ENCODE results near the gene RALGAPB. TPM values are rescaled to one million over a fixed set of nuclear protein-coding genes. Genes with fewer than 3 reads are reported as not detected.
A peak's percentile ranks its signal among the peaks of the same experiment; 100 is the strongest.

RALGAPB gene
- total and polyA plus RNA-seq, 7 experiments from 2014 or later: 10.8 to 50.4 (median 40.9) TPM

GRCh38 chr20:38445901-38446425, 26.7 kb upstream of the RALGAPB start:
- H3K36me3 ChIP-seq (ENCODE audit: control insufficient read depth in 2 of 3, insufficient read depth in 3 of 3, low read length in 3 of 3): peaks cover 0 to 19% (median 0%) of the 10 kb centered on the region in 3 experiments
- CTCF ChIA-PET: interaction anchor here (0.6 to 5.5 kb wide), 6 partner anchors 8 to 88 kb away, joined by 3 to 74 read pairs (median 10); partner anchors contain the start of genes RALGAPB and SNHG17
- peaks cover 0 to 2% (median 0%) of the 10 kb centered on the region in 11 donors for H3K9me3 Mint-ChIP-seq
- POLR2A ChIA-PET: interaction anchor here (0.6 to 3.8 kb wide), 8 partner anchors 8 to 61 kb away, joined by 3 to 109 read pairs (median 7); partner anchors contain the start of genes RALGAPB and SNHG17
- intact Hi-C loops (cut with micrococcal nuclease): loop anchor here (1.0 to 5.0 kb wide), 3 partner anchors 11 to 414 kb away; partner anchors contain the start of genes RALGAPB (in 2 of the 2), SNHG17 (in 2 of the 2), RPRD1B (in 1 of the 2) and TTI1 (in 1 of the 2)
- no peak for DNase-seq
- H3K4me3 ChIP-seq (ENCODE audit: low read length): peak overlapping the region; percentile 94
- no peaks in the 10 kb centered on the region for H3K9me3 ChIP-seq (ENCODE audit: control insufficient read depth in 2 of 3, low read length in 3 of 3)
- peaks cover 10 to 11% of the 10 kb centered on the region in 2 donors for H3K4me1 ChIP-seq (ENCODE audit: control insufficient read depth in 2 of 2, insufficient read depth in 2 of 2, low read length in 2 of 2)
- peaks cover 0 to 12% (median 0%) of the 10 kb centered on the region in 5 donors for H3K27me3 Mint-ChIP-seq
- peaks cover 7 to 33% (median 24%) of the 10 kb centered on the region in 7 donors for H3K4me1 Mint-ChIP-seq
- H3K27ac ChIP-seq (ENCODE audit: low read depth, low read length): peak overlapping the region; percentile 81
- no peaks in the 10 kb centered on the region for H3K27me3 ChIP-seq (ENCODE audit: control insufficient read depth in 2 of 2, insufficient read depth in 2 of 2, low read length in 2 of 2)
- H3K27ac Mint-ChIP-seq: peak overlapping the region; percentile 83 to 96 (median 90)
- peaks cover 7 to 18% (median 9%) of the 10 kb centered on the region in 5 donors for H3K36me3 Mint-ChIP-seq
- ATAC-seq: no peak
- peak overlapping the region; percentile 82 to 94 (median 86) for H3K4me3 Mint-ChIP-seq

- intact Hi-C loops (cut with micrococcal nuclease): loop anchor here (1.0 to 5.0 kb wide), 3 partner anchors 11 to 414 kb away; partner anchors contain the start of genes RALGAPB (in 2 of the 2), SNHG17 (in 2 of the 2), RPRD1B (in 1 of the 2) and TTI1 (in 1 of the 2)
- ChIA-PET CTCF (interaction anchor here (0.6 to 5.5 kb wide), 6 partner anchors 9 to 88 kb away, joined by 3 to 74 read pairs (median 10); partner anchors contain the start of genes RALGAPB and SNHG17), POLR2A (interaction anchor here (0.6 to 3.8 kb wide), 8 partner anchors 9 to 61 kb away, joined by 3 to 109 read pairs (median 7); partner anchors contain the start of genes RALGAPB and SNHG17)
- Histone ChIP-seq H3K4me1 (ENCODE audit: control insufficient read depth in 2 of 2, insufficient read depth in 2 of 2, low read length in 2 of 2) (peaks cover 10 to 11% of the 10 kb centered on the region in 2 donors), H3K36me3 (ENCODE audit: control insufficient read depth in 2 of 3, insufficient read depth in 3 of 3, low read length in 3 of 3) (peaks cover 0 to 23% (median 0%) of the 10 kb centered on the region in 3 experiments), H3K4me3 (ENCODE audit: low read length) (peak overlapping the region; percentile 94), H3K9me3 (ENCODE audit: control insufficient read depth in 2 of 3, low read length in 3 of 3) (no peaks in the 10 kb centered on the region), H3K27ac (ENCODE audit: low read depth, low read length) (peak overlapping the region; percentile 81), H3K27me3 (ENCODE audit: control insufficient read depth in 2 of 2, insufficient read depth in 2 of 2, low read length in 2 of 2) (no peaks in the 10 kb centered on the region)
- ATAC-seq (peak; percentile 100), DNase-seq (peak; percentile 83 to 96 (median 90))
- Mint-ChIP-seq H3K27me3 (peaks cover 0 to 12% (median 0%) of the 10 kb centered on the region in 5 donors), H3K9me3 (peaks cover 0 to 2% (median 0%) of the 10 kb centered on the region in 11 donors), H3K27ac (peak overlapping the region; percentile 83 to 96 (median 90)), H3K4me3 (peak overlapping the region; percentile 82 to 94 (median 86)), H3K36me3 (peaks cover 8 to 20% (median 13%) of the 10 kb centered on the region in 5 donors), H3K4me1 (peaks cover 7 to 33% (median 24%) of the 10 kb centered on the region in 7 donors)
These were observed 26.0 kb upstream of the RALGAPB start for GRCh38 chr20:38446441-38447209.

GRCh38 chr20:38447251-38447661, 25.4 kb upstream of the RALGAPB start:
- Mint-ChIP-seq H3K27ac (peak overlapping the region; percentile 73 to 94 (median 84)), H3K9me3 (peaks cover 0 to 2% (median 0%) of the 10 kb centered on the region in 11 donors), H3K4me1 (peaks cover 7 to 33% (median 24%) of the 10 kb centered on the region in 7 donors), H3K27me3 (peaks cover 0 to 9% (median 0%) of the 10 kb centered on the region in 5 donors), H3K4me3 (peak overlapping the region; percentile 82 to 94 (median 86)), H3K36me3 (peaks cover 8 to 23% (median 13%) of the 10 kb centered on the region in 5 donors)
- ATAC-seq (no peak), DNase-seq (no peak)
- intact Hi-C loops (cut with micrococcal nuclease): loop anchor here in 1 of 2 donors (5.0 kb wide), 1 partner anchor 415 kb away; the partner anchor contains the start of genes RPRD1B and TTI1
- Histone ChIP-seq H3K4me3 (ENCODE audit: low read length) (peak overlapping the region; percentile 94), H3K9me3 (ENCODE audit: control insufficient read depth in 2 of 3, low read length in 3 of 3) (no peaks in the 10 kb centered on the region), H3K36me3 (ENCODE audit: control insufficient read depth in 2 of 3, insufficient read depth in 3 of 3, low read length in 3 of 3) (peaks cover 0 to 23% (median 0%) of the 10 kb centered on the region in 3 experiments), H3K27ac (ENCODE audit: low read depth, low read length) (peak overlapping the region; percentile 81), H3K4me1 (ENCODE audit: control insufficient read depth in 2 of 2, insufficient read depth in 2 of 2, low read length in 2 of 2) (peaks cover 10 to 11% of the 10 kb centered on the region in 2 donors), H3K27me3 (ENCODE audit: control insufficient read depth in 2 of 2, insufficient read depth in 2 of 2, low read length in 2 of 2) (no peaks in the 10 kb centered on the region)
- ChIA-PET POLR2A (interaction anchor here (3.6 to 3.8 kb wide), 2 partner anchors 13 to 25 kb away, joined by 48 to 109 read pairs; partner anchors contain the start of genes RALGAPB and SNHG17), CTCF (interaction anchor here (2.7 to 5.5 kb wide), 3 partner anchors 10 to 25 kb away, joined by 14 to 74 read pairs (median 18); partner anchors contain the start of genes RALGAPB and SNHG17)

GRCh38 chr20:38447931-38448675, 24.5 kb upstream of the RALGAPB start:
- peak overlapping the region; percentile 82 to 94 (median 86) for H3K4me3 Mint-ChIP-seq
- POLR2A ChIA-PET: interaction anchor here (3.6 to 3.8 kb wide), 2 partner anchors 14 to 24 kb away, joined by 48 to 109 read pairs; partner anchors contain the start of genes RALGAPB and SNHG17
- Histone ChIP-seq H3K27me3 (ENCODE audit: control insufficient read depth in 2 of 2, insufficient read depth in 2 of 2, low read length in 2 of 2) (no peaks in the 10 kb centered on the region), H3K36me3 (ENCODE audit: control insufficient read depth in 2 of 3, insufficient read depth in 3 of 3, low read length in 3 of 3) (peaks cover 0 to 23% (median 0%) of the 10 kb centered on the region in 3 experiments), H3K9me3 (ENCODE audit: control insufficient read depth in 2 of 3, low read length in 3 of 3) (no peaks in the 10 kb centered on the region), H3K4me1 (ENCODE audit: control insufficient read depth in 2 of 2, insufficient read depth in 2 of 2, low read length in 2 of 2) (peaks cover 10 to 11% of the 10 kb centered on the region in 2 donors), H3K27ac (ENCODE audit: low read depth, low read length) (no peak overlapping the region), H3K4me3 (ENCODE audit: low read length) (no peak overlapping the region)
- CTCF ChIA-PET: interaction anchor here (2.7 to 5.5 kb wide), 3 partner anchors 10 to 24 kb away, joined by 14 to 74 read pairs (median 18); partner anchors contain the start of genes RALGAPB and SNHG17
- ATAC-seq (no peak), DNase-seq (no peak)
- peaks cover 8 to 30% (median 10%) of the 10 kb centered on the region in 5 donors for H3K36me3 Mint-ChIP-seq
- intact Hi-C loops (cut with micrococcal nuclease): loop anchor here in 1 of 2 donors (5.0 kb wide), 1 partner anchor 416 kb away; the partner anchor contains the start of genes RPRD1B and TTI1
- peak overlapping the region; percentile 19 to 94 (median 83) for H3K27ac Mint-ChIP-seq
- H3K9me3 Mint-ChIP-seq: peaks cover 0 to 2% (median 0%) of the 10 kb centered on the region in 11 donors
- peaks cover 0 to 2% (median 0%) of the 10 kb centered on the region in 5 donors for H3K27me3 Mint-ChIP-seq
- peaks cover 7 to 33% (median 24%) of the 10 kb centered on the region in 7 donors for H3K4me1 Mint-ChIP-seq

GRCh38 chr20:38449046-38449445, 23.6 kb upstream of the RALGAPB start:
- no peaks in the 10 kb centered on the region for H3K27me3 Mint-ChIP-seq
- peak overlapping the region in 1 of 9 donors; percentile 14 for H3K27ac Mint-ChIP-seq
- ChIA-PET POLR2A (interaction anchor here (3.6 to 3.8 kb wide), 2 partner anchors 14 to 23 kb away, joined by 48 to 109 read pairs; partner anchors contain the start of genes RALGAPB and SNHG17), CTCF (interaction anchor here (5.5 kb wide), 1 partner anchor 15 kb away, joined by 74 read pairs; the partner anchor contains the start of gene SNHG17)
- DNase-seq: no peak
- H3K27ac ChIP-seq (ENCODE audit: low read depth, low read length): no peak overlapping the region
- peaks cover 8 to 31% (median 10%) of the 10 kb centered on the region in 5 donors for H3K36me3 Mint-ChIP-seq
- H3K4me1 Mint-ChIP-seq: peaks cover 7 to 33% (median 24%) of the 10 kb centered on the region in 7 donors
- peaks cover 0 to 2% (median 0%) of the 10 kb centered on the region in 11 donors for H3K9me3 Mint-ChIP-seq
- H3K9me3 ChIP-seq (ENCODE audit: control insufficient read depth in 2 of 3, low read length in 3 of 3): no peaks in the 10 kb centered on the region
- peaks cover 0 to 23% (median 0%) of the 10 kb centered on the region in 3 experiments for H3K36me3 ChIP-seq (ENCODE audit: control insufficient read depth in 2 of 3, insufficient read depth in 3 of 3, low read length in 3 of 3)
- no peaks in the 10 kb centered on the region for H3K27me3 ChIP-seq (ENCODE audit: control insufficient read depth in 2 of 2, insufficient read depth in 2 of 2, low read length in 2 of 2)
- peaks cover 10 to 11% of the 10 kb centered on the region in 2 donors for H3K4me1 ChIP-seq (ENCODE audit: control insufficient read depth in 2 of 2, insufficient read depth in 2 of 2, low read length in 2 of 2)
- intact Hi-C loops (cut with micrococcal nuclease): loop anchor here in 1 of 2 donors (5.0 kb wide), 1 partner anchor 417 kb away; the partner anchor contains the start of genes RPRD1B and TTI1
- no peak overlapping the region for H3K4me3 ChIP-seq (ENCODE audit: low read length)
- no peak for ATAC-seq
- peak overlapping the region in 1 of 10 donors; percentile 64 for H3K4me3 Mint-ChIP-seq

Measured in naive thymus-derived CD4-positive, alpha-beta T cell (primary cell).